A549 (cell line): ENCODE results near the gene RAB3D.

ENCODE experiments used
- CTCF ChIP-seq: fragments of >200 bp; sonication (Bioruptor Twin); formaldehyde crosslinking; IDR thresholded peaks from 3 replicates; pipeline ENCODE4 v1.5.1; 2016
- EP300 ChIP-seq, 2 experiments: fragments of >200 bp; sonication (Bioruptor Twin); formaldehyde crosslinking; IDR thresholded peaks; 2 replicates in 1 of 2; 3 replicates in 1 of 2; pipeline ENCODE4 v1.6.1; 2016 to 2017
- HDAC2 ChIP-seq: fragments of 200-600 bp; sonication (generic); IDR thresholded peaks from 2 replicates; pipeline ENCODE4 v1.6.1; 2016
- HES2 ChIP-seq: fragments of >200 bp; sonication (Bioruptor Twin); formaldehyde crosslinking; IDR thresholded peaks from 2 replicates; pipeline ENCODE4 v1.6.1; 2016
- KDM5A ChIP-seq: fragments of 200-600 bp; sonication (generic); IDR thresholded peaks from 2 replicates; pipeline ENCODE4 v1.6.1; 2016; ENCODE audit warnings: antibody characterized with exemption, mild to moderate bottlenecking
- POLR2A ChIP-seq: IDR thresholded peaks from 2 replicates; pipeline ENCODE4 v1.6.1; 2012; ENCODE audit warnings: mild to moderate bottlenecking, low read length
- RFX5 ChIP-seq: fragments of 450-650 bp; IDR thresholded peaks from 2 replicates; pipeline ENCODE4 v1.7.1; 2014; ENCODE audit warnings: antibody characterized with exemption, mild to moderate bottlenecking, moderate library complexity
- ZSCAN20 ChIP-seq: fragments of 250-450 bp; sonication (Bioruptor Pico); IDR thresholded peaks from 2 replicates; pipeline ENCODE4 v1.8.0; 2022; ENCODE audit warnings: mild to moderate bottlenecking, moderate library complexity

- TF ChIP-seq POLR2A (no peak), CTCF (no peak), ZSCAN20 (no peak), KDM5A (no peak), HES2 (no peak), EP300 (IDR thresholded peaks at IDR 0.05) (no peak), RFX5 (no peak), HDAC2 (no peak)
Observed at GRCh38 chr19:11383706-11384048, 44.2 kb upstream of the RAB3D start.
